ENCODE measurements around the gene TMEM132A. TPM values are rescaled to one million over a fixed set of nuclear protein-coding genes. Genes with fewer than 3 reads are reported as not detected.

The TMEM132A gene
- total and polyA plus RNA-seq, 10 of the 15 experiments (the other 5 are each of a cell fraction or from before 2014, with no cell fraction given) = 0.16 to 25.0 (median 4.3) TPM

GRCh38 chr11:60913793-60914632 lies 10.2 kb upstream of the TMEM132A start, which contains the start of gene TMEM109 (continued):
- TF ChIP-seq NFYB (IDR thresholded peaks at IDR 0.05; ENCODE audit: insufficient read depth, low read depth, low read length) (no peak), RBBP5 (conservative IDR thresholded peaks at IDR 0.05) (no peak), PML (IDR thresholded peaks at IDR 0.05; ENCODE audit: low read length) (no peak), MXI1 (IDR thresholded peaks at IDR 0.05; ENCODE audit: low read depth, low read length) (peak; percentile 74), PAX8 (IDR thresholded peaks at IDR 0.05) (no peak), NFIC (IDR thresholded peaks at IDR 0.05; ENCODE audit: low read depth, low read length) (no peak), MTA2 (IDR thresholded peaks at IDR 0.05; ENCODE audit: low read depth) (no peak), ASH2L (IDR thresholded peaks at IDR 0.05; ENCODE audit: borderline replicate concordance, low read depth) (no peak), CEBPZ (IDR thresholded peaks at IDR 0.05; ENCODE audit: low read depth, low read length) (no peak), ZNF384 (IDR thresholded peaks at IDR 0.05; ENCODE audit: borderline replicate concordance, low read depth, low read length) (no peak), BACH1 (IDR thresholded peaks at IDR 0.05; ENCODE audit: borderline replicate concordance) (no peak), NR2C1 (IDR thresholded peaks at IDR 0.05) (peak; percentile 45; the same call in 1 of the 2 replicates), POU2F2 (IDR thresholded peaks at IDR 0.05; ENCODE audit: borderline replicate concordance, low read depth, low read length) (no peak), ZSCAN29 (IDR thresholded peaks at IDR 0.05) (no peak), MEF2A (IDR thresholded peaks at IDR 0.05; ENCODE audit: insufficient read depth, low read depth, low read length) (no peak)
- TF ChIP-seq, protein P1, sequence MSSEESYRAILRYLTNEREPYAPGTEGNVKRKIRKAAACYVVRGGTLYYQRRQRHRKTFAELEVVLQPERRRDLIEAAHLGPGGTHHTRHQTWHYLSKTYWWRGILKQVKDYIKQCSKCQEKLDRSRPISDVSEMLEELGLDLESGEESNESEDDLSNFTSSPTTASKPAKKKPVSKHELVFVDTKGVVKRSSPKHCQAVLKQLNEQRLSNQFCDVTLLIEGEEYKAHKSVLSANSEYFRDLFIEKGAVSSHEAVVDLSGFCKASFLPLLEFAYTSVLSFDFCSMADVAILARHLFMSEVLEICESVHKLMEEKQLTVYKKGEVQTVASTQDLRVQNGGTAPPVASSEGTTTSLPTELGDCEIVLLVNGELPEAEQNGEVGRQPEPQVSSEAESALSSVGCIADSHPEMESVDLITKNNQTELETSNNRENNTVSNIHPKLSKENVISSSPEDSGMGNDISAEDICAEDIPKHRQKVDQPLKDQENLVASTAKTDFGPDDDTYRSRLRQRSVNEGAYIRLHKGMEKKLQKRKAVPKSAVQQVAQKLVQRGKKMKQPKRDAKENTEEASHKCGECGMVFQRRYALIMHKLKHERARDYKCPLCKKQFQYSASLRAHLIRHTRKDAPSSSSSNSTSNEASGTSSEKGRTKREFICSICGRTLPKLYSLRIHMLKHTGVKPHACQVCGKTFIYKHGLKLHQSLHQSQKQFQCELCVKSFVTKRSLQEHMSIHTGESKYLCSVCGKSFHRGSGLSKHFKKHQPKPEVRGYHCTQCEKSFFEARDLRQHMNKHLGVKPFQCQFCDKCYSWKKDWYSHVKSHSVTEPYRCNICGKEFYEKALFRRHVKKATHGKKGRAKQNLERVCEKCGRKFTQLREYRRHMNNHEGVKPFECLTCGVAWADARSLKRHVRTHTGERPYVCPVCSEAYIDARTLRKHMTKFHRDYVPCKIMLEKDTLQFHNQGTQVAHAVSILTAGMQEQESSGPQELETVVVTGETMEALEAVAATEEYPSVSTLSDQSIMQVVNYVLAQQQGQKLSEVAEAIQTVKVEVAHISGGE (CRISPR knock-in tag; IDR thresholded peaks at IDR 0.05) = no peak
- TF ChIP-seq, protein P2, sequence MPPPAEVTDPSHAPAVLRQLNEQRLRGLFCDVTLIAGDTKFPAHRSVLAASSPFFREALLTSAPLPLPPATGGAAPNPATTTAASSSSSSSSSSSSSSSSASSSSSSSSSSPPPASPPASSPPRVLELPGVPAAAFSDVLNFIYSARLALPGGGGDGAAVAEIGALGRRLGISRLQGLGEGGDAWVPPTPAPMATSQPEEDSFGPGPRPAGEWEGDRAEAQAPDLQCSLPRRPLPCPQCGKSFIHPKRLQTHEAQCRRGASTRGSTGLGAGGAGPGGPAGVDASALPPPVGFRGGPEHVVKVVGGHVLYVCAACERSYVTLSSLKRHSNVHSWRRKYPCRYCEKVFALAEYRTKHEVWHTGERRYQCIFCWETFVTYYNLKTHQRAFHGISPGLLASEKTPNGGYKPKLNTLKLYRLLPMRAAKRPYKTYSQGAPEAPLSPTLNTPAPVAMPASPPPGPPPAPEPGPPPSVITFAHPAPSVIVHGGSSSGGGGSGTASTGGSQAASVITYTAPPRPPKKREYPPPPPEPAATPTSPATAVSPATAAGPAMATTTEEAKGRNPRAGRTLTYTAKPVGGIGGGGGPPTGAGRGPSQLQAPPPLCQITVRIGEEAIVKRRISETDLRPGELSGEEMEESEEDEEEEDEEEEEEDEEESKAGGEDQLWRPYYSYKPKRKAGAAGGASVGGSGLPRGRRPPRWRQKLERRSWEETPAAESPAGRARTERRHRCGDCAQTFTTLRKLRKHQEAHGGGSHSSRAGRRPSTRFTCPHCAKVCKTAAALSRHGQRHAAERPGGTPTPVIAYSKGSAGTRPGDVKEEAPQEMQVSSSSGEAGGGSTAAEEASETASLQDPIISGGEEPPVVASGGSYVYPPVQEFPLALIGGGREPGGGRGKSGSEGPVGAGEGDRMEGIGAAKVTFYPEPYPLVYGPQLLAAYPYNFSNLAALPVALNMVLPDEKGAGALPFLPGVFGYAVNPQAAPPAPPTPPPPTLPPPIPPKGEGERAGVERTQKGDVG (CRISPR knock-in tag; IDR thresholded peaks at IDR 0.05) = no peak
- TF ChIP-seq, protein P3, sequence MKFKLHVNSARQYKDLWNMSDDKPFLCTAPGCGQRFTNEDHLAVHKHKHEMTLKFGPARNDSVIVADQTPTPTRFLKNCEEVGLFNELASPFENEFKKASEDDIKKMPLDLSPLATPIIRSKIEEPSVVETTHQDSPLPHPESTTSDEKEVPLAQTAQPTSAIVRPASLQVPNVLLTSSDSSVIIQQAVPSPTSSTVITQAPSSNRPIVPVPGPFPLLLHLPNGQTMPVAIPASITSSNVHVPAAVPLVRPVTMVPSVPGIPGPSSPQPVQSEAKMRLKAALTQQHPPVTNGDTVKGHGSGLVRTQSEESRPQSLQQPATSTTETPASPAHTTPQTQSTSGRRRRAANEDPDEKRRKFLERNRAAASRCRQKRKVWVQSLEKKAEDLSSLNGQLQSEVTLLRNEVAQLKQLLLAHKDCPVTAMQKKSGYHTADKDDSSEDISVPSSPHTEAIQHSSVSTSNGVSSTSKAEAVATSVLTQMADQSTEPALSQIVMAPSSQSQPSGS (IDR thresholded peaks at IDR 0.05; ENCODE audit: low read length) = no peak
